CD4-positive, alpha-beta memory T cell (primary cell): Measurements from ENCODE around the gene SMURF2. TPM values are rescaled to one million over a fixed set of nuclear protein-coding genes. Genes with fewer than 3 reads are reported as not detected.
A peak's percentile ranks its signal among the peaks of the same experiment; 100 is the strongest.

Experiments used
- CTCF ChIA-PET: fragments of 350-600 bp; sonication (Branson Sonifier 250); formaldehyde crosslinking; loops from one replicate; lab custom pipeline; 2021; ENCODE audit warnings: inconsistent platforms; ENCODE audit not compliant: partially characterized antibody; lab: Charles Lee
- POLR2A ChIA-PET: fragments of 350-600 bp; sonication (Branson Sonifier 250); formaldehyde crosslinking; loops from one replicate; lab custom pipeline; 2021; ENCODE audit not compliant: partially characterized antibody; lab: Charles Lee
- DNase-seq, 5 donors: peaks; one replicate each; pipeline versions ENCODE4 v3.0.0 to v3.0.0-alpha.2; 2020 to 2022; ENCODE audit warnings: mixed read lengths in 1 of 5
- H3K27ac ChIP-seq: one replicate; pipeline ENCODE4 v1.7.0; 2013; ENCODE audit warnings: low read depth, low read length
- H3K27me3 ChIP-seq: 2 replicates; pipeline ENCODE4 v1.7.0; 2013; ENCODE audit warnings: mild to moderate bottlenecking, low read length, moderate library complexity; ENCODE audit not compliant: insufficient read depth
- H3K36me3 ChIP-seq: 2 replicates; pipeline ENCODE4 v1.7.0; 2013; ENCODE audit warnings: mild to moderate bottlenecking, low read length, moderate library complexity; ENCODE audit not compliant: insufficient read depth
- H3K4me1 ChIP-seq: 2 replicates; pipeline ENCODE4 v1.7.0; 2013; ENCODE audit warnings: mild to moderate bottlenecking, low read length, moderate library complexity; ENCODE audit not compliant: insufficient read depth
- H3K4me3 ChIP-seq, 2 donors: one replicate each; pipeline ENCODE4 v1.7.0; 2013; ENCODE audit warnings: low read length in 2 of 2, mild to moderate bottlenecking in 1 of 2
- H3K9me3 ChIP-seq, 2 donors: one replicate each; pipeline ENCODE4 v1.7.0; 2013; ENCODE audit warnings: low read length in 2 of 2, control low read depth in 1 of 2; ENCODE audit not compliant: control insufficient read depth in 1 of 2
- H3K27ac Mint-ChIP-seq, 7 donors: one replicate each; pipeline ENCODE4 v1.8.0; 2020 to 2021; ENCODE audit warnings: mixed read lengths in 7 of 7, mild to moderate bottlenecking in 6 of 7, inconsistent platforms in 3 of 7, moderate library complexity in 3 of 7
- H3K27me3 Mint-ChIP-seq, 2 donors: one replicate each; pipeline ENCODE4 v1.8.0; 2020 to 2021; ENCODE audit warnings: mixed read lengths in 2 of 2
- H3K36me3 Mint-ChIP-seq, 2 donors: one replicate each; pipeline ENCODE4 v1.8.0; 2020 to 2021; ENCODE audit warnings: mixed read lengths in 2 of 2, inconsistent platforms in 1 of 2, mild to moderate bottlenecking in 1 of 2
- H3K4me1 Mint-ChIP-seq, 4 donors: one replicate each; pipeline ENCODE4 v1.8.0; 2020 to 2021; ENCODE audit warnings: mixed read lengths in 4 of 4, mild to moderate bottlenecking in 1 of 4
- H3K4me3 Mint-ChIP-seq, 8 donors: one replicate each; pipeline ENCODE4 v1.8.0; 2020 to 2021; ENCODE audit warnings: mixed read lengths in 8 of 8, mild to moderate bottlenecking in 7 of 8, moderate library complexity in 6 of 8, inconsistent platforms in 3 of 8
- H3K9me3 Mint-ChIP-seq, 8 donors: one replicate each; pipeline ENCODE4 v1.8.0; 2020 to 2021; ENCODE audit warnings: mixed read lengths in 8 of 8, mild to moderate bottlenecking in 5 of 8, inconsistent platforms in 3 of 8, moderate library complexity in 1 of 8
- intact Hi-C: fragments of 100-400 bp; cut with micrococcal nuclease; formaldehyde crosslinking; loops from one replicate; pipeline ENCODE4 v1.15.1; 2023
- polyA plus RNA-seq, 2 donors: library from polyadenylated mRNA; unstranded; fragments of 300-500 nt; fragmentation: Illumina TruSeq; gene quantifications; one replicate each; pipeline ENCODE4 v1.2.3, GENCODE V29; 2021
- total RNA-seq, 2 experiments: library from RNA; stranded (reverse); gene quantifications; one replicate each; pipeline ENCODE4 v1.2.3, GENCODE V29; 2021

The SMURF2 gene
- total and polyA plus RNA-seq, 4 experiments from 2014 or later, result 4.9 to 35.0 (median 20.3) TPM

GRCh38 chr17:64694207-64694606, 32.1 kb upstream of the SMURF2 start:
- no peaks in the 10 kb centered on the region for H3K9me3 Mint-ChIP-seq
- Histone ChIP-seq H3K36me3 (no peaks in the 10 kb centered on the region), H3K27ac (no peak overlapping the region), H3K27me3 (no peaks in the 10 kb centered on the region), H3K4me3 (no peak overlapping the region), H3K4me1 (no peaks in the 10 kb centered on the region), H3K9me3 (no peaks in the 10 kb centered on the region)
- no peaks in the 10 kb centered on the region for H3K4me1 Mint-ChIP-seq
- no peak for DNase-seq
- intact Hi-C loops, result no loop called here
- no peak overlapping the region for H3K4me3 Mint-ChIP-seq
- no peaks in the 10 kb centered on the region for H3K27me3 Mint-ChIP-seq
- H3K36me3 Mint-ChIP-seq, result no peaks in the 10 kb centered on the region
- ChIA-PET POLR2A (no interaction called here), CTCF (interaction anchor here (0.7 kb wide), 1 partner anchor 12 kb away, joined by 3 read pairs; no protein-coding TSS in a partner anchor)
- no peak overlapping the region for H3K27ac Mint-ChIP-seq

DNA sequence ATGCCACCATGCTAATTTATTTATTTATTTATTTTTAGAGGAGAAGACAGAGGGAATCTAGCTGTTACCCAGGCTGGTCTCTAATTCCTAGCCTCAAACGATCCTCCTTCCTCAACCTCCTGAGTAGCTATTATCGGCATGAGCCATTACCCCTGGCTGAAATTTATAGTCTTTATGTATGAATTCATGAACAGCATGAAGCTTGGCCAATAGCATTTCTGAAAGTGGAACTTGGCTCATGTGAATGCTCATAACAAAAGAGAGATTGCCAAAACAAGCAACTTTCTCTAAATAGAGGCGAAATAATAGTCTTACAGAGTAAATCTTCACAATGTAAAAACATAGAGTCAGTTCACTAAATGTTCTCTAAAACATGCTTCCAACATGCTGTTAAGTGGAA, 30.1 kb upstream of the SMURF2 start:
- Histone ChIP-seq H3K4me1 (no peaks in the 10 kb centered on the region), H3K9me3 (no peaks in the 10 kb centered on the region), H3K27me3 (no peaks in the 10 kb centered on the region), H3K4me3 (no peak overlapping the region), H3K36me3 (no peaks in the 10 kb centered on the region), H3K27ac (no peak overlapping the region)
- Mint-ChIP-seq H3K9me3 (no peaks in the 10 kb centered on the region), H3K27ac (no peak overlapping the region), H3K4me1 (no peaks in the 10 kb centered on the region), H3K4me3 (no peak overlapping the region), H3K36me3 (no peaks in the 10 kb centered on the region), H3K27me3 (no peaks in the 10 kb centered on the region)
- intact Hi-C loops, result no loop called here
- ChIA-PET POLR2A (no interaction called here), CTCF (interaction anchor here (1.3 kb wide), 1 partner anchor 44 kb away, joined by 4 read pairs; no protein-coding TSS in a partner anchor)
- no peak for DNase-seq

DNA sequence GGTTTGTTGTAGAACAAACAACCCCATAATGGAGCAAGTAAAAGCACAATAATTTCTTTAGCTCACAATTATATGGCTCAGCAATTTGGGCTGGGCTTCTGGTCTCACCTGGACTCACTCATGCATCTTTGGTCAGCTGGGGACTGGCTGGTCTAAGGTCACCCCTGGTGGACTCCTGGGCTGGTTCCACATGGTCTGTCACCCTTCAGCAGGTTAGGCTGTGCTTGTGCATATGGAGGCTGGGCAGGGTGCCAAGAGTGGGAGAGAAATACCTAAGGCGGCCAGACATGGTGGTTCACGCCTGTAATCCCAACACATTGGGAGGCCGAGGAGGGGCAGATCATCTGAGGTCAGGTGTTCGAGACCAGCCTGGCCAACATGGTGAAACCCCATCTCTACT, 27.0 kb upstream of the SMURF2 start:
- no peaks in the 10 kb centered on the region for H3K4me1 Mint-ChIP-seq
- no peak overlapping the region for H3K27ac Mint-ChIP-seq
- ChIA-PET POLR2A (interaction anchor here (1.1 kb wide), 1 partner anchor 19 kb away, joined by 3 read pairs; no protein-coding TSS in a partner anchor), CTCF (interaction anchor here (0.8 kb wide), 1 partner anchor 9 kb away, joined by 3 read pairs; no protein-coding TSS in a partner anchor)
- no peaks in the 10 kb centered on the region for H3K9me3 Mint-ChIP-seq
- DNase-seq, result no peak
- Histone ChIP-seq H3K4me3 (no peak overlapping the region), H3K27ac (no peak overlapping the region), H3K36me3 (no peaks in the 10 kb centered on the region), H3K4me1 (no peaks in the 10 kb centered on the region), H3K27me3 (no peaks in the 10 kb centered on the region), H3K9me3 (no peaks in the 10 kb centered on the region)
- H3K36me3 Mint-ChIP-seq, result no peaks in the 10 kb centered on the region
- H3K4me3 Mint-ChIP-seq, result no peak overlapping the region
- H3K27me3 Mint-ChIP-seq, result no peaks in the 10 kb centered on the region
- intact Hi-C loops, result no loop called here

DNA sequence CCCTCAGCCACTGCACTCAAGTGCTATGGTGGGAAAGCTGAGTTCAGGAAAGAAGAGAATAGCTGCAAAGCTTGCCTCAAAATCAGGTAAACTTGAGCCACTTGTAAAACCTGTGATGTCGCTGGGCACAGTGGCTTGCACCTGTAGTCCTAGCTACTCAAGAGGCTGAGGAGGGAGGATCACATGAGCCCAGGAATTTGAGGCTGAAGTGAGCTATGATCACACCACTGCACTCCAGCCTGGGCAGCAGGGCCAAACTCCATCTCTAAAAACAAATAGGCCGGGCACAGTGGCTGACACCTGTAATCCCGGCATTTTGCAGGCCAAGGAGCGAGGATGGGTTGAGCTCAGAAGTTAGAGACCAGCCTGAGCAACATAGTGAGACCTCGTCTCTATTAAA, 26.4 kb upstream of the SMURF2 start:
- no peaks in the 10 kb centered on the region for H3K36me3 Mint-ChIP-seq
- Histone ChIP-seq H3K4me1 (no peaks in the 10 kb centered on the region), H3K36me3 (no peaks in the 10 kb centered on the region), H3K27ac (no peak overlapping the region), H3K4me3 (no peak overlapping the region), H3K27me3 (no peaks in the 10 kb centered on the region), H3K9me3 (no peaks in the 10 kb centered on the region)
- H3K9me3 Mint-ChIP-seq, result no peaks in the 10 kb centered on the region
- intact Hi-C loops, result no loop called here
- no peak for DNase-seq
- no peaks in the 10 kb centered on the region for H3K27me3 Mint-ChIP-seq
- ChIA-PET POLR2A (interaction anchor here (1.1 kb wide), 1 partner anchor 20 kb away, joined by 3 read pairs; no protein-coding TSS in a partner anchor), CTCF (interaction anchor here (0.8 to 1.0 kb wide), 2 partner anchors 10 to 48 kb away, joined by 3 read pairs; no protein-coding TSS in a partner anchor)
- H3K4me3 Mint-ChIP-seq, result no peak overlapping the region
- H3K27ac Mint-ChIP-seq, result no peak overlapping the region
- no peaks in the 10 kb centered on the region for H3K4me1 Mint-ChIP-seq

DNA sequence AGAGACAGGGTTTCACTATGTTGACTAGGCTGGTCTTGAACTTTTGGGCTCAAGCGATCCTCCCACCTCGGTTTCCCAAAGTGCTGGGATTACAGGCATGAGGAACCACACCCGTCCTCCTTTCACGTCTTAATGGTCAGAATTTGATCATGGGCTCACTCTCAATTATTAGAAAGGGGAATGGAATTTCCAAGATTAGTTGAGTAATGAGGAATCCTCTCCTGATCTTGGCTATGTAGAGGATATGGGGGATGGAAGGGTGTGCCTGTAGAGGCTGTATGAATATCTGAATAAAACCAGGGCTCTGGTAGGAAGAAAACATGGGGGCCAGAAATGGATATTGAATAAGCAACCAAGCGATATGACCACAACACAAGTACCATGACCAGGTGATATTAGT, 25.9 kb upstream of the SMURF2 start:
- H3K27ac Mint-ChIP-seq, result peak overlapping the region in 1 of 7 donors; percentile 22
- POLR2A ChIA-PET, result interaction anchor here (1.1 kb wide), 1 partner anchor 21 kb away, joined by 3 read pairs; no protein-coding TSS in a partner anchor
- CTCF ChIA-PET, result interaction anchor here (1.0 kb wide), 1 partner anchor 48 kb away, joined by 3 read pairs; no protein-coding TSS in a partner anchor
- no peaks in the 10 kb centered on the region for H3K4me1 ChIP-seq
- H3K4me3 Mint-ChIP-seq, result no peak overlapping the region
- no peak overlapping the region for H3K4me3 ChIP-seq
- H3K27me3 ChIP-seq, result no peaks in the 10 kb centered on the region
- no peak for DNase-seq
- no peaks in the 10 kb centered on the region for H3K36me3 Mint-ChIP-seq
- H3K27ac ChIP-seq, result no peak overlapping the region
- H3K9me3 Mint-ChIP-seq, result no peaks in the 10 kb centered on the region
- intact Hi-C loops, result no loop called here
- no peaks in the 10 kb centered on the region for H3K36me3 ChIP-seq
- H3K27me3 Mint-ChIP-seq, result no peaks in the 10 kb centered on the region
- H3K9me3 ChIP-seq, result no peaks in the 10 kb centered on the region
- no peaks in the 10 kb centered on the region for H3K4me1 Mint-ChIP-seq

- POLR2A ChIA-PET, result no interaction called here
- Histone ChIP-seq H3K9me3 (no peaks in the 10 kb centered on the region), H3K4me3 (no peak overlapping the region), H3K4me1 (no peaks in the 10 kb centered on the region), H3K27me3 (no peaks in the 10 kb centered on the region), H3K36me3 (no peaks in the 10 kb centered on the region), H3K27ac (no peak overlapping the region)
- no peaks in the 10 kb centered on the region for H3K4me1 Mint-ChIP-seq
- intact Hi-C loops, result no loop called here
- no peaks in the 10 kb centered on the region for H3K36me3 Mint-ChIP-seq
- peak overlapping the region in 1 of 7 donors; percentile 48 for H3K27ac Mint-ChIP-seq
- H3K4me3 Mint-ChIP-seq, result no peak overlapping the region
- DNase-seq, result no peak
- CTCF ChIA-PET, result interaction anchor here (0.9 kb wide), 1 partner anchor 38 kb away, joined by 3 read pairs; no protein-coding TSS in a partner anchor
- H3K27me3 Mint-ChIP-seq, result no peaks in the 10 kb centered on the region
- no peaks in the 10 kb centered on the region for H3K9me3 Mint-ChIP-seq
Measured at GRCh38 chr17:64687376-64687775, 25.3 kb upstream of the SMURF2 start.

- H3K4me3 ChIP-seq, result no peak overlapping the region
- POLR2A ChIA-PET, result no interaction called here
- Mint-ChIP-seq H3K4me3 (no peak overlapping the region), H3K27me3 (no peaks in the 10 kb centered on the region), H3K4me1 (no peaks in the 10 kb centered on the region), H3K36me3 (no peaks in the 10 kb centered on the region), H3K27ac (no peak overlapping the region), H3K9me3 (no peaks in the 10 kb centered on the region)
- intact Hi-C loops, result no loop called here
- H3K27ac ChIP-seq, result no peak overlapping the region
- no peaks in the 10 kb centered on the region for H3K36me3 ChIP-seq
- no peaks in the 10 kb centered on the region for H3K9me3 ChIP-seq
- DNase-seq, result no peak
- no peaks in the 10 kb centered on the region for H3K27me3 ChIP-seq
- CTCF ChIA-PET, result interaction anchor here (0.9 kb wide), 1 partner anchor 37 kb away, joined by 3 read pairs; no protein-coding TSS in a partner anchor
- no peaks in the 10 kb centered on the region for H3K4me1 ChIP-seq
Measured at GRCh38 chr17:64686705-64687104, 24.6 kb upstream of the SMURF2 start.
